ENCODE measurements around the gene MMUT. TPM values are rescaled to one million over a fixed set of nuclear protein-coding genes. Genes with fewer than 3 reads are reported as not detected.

Gene MMUT
- total RNA-seq (2022; extraction: Qiagen RNA extraction) = 4.7 to 7.7 TPM (median 5.8 TPM) in 5 replicates

DNA sequence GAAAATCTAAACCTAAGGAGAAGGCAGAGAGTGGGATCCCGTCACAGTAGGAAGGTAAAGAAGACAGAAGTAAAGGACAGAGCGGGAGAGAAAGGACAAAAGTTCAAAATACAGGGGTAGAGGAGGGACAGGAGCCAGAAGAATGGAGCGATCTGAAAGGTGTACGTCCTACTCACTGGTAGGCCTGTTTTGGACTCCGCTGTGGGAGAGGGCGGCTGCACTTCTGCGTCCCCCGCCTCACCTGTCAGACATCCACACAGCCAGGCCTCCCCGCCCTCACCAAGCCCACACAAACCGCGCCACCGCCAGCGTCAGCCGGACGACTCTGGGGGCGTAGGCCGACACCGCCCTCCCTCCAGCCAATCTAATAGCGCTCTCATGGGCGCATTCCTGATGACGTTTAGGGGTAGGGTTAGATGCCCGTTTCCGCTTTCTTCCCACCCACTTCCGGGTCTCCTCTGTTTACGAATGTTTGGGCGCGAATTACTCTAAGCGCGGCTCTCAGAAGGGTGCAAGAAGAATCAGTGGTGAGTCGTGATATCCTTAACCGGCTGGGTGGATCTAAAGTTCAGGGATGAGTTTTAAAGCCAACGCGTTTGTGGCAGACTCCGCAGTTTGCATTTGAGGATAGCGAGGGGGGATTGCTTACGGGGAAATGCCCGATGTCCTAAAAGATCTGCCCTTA is at the start of gene MMUT, which contains the start of gene CENPQ:
TSS of gene MMUT (minus strand) at position 327 of the 685 bp plus-strand sequence. CDS start 3,787 bp downstream, outside the sequence.
TSS of gene CENPQ (plus strand) at position 444 of the 685 bp plus-strand sequence. CDS start 6,807 bp downstream, outside the sequence.

DNA sequence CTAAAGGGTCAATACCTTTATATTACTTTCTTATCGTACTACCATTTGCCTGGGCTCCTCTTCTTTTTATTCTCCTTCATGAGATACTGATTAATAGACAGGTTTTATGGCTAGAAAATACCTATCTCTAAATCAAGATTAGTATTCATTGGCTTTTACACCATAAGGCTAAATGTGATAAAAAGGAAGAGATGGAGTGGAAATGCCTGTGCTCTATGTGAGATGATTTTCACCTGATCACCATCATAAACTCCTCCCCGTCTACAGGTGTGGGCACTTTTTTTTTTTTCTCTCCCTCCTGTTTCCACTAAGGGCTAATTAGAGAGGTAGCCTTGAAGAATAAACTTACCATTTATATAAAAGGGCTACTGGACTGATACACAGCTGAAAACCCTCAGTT is 36.6 kb upstream of the MMUT start, which contains the start of gene GLYATL3:
TSS of gene GLYATL3 (plus strand) at position 301 of the 400 bp plus-strand sequence. CDS start 12,068 bp downstream, outside the sequence.

Other genes starting within 250 kb of the MMUT start
- gene CENPQ, start 117 bp upstream of the MMUT start, total RNA-seq (2022; extraction: Qiagen RNA extraction) = 6.5 to 8.4 TPM (median 7.6 TPM) in 5 replicates
- not detected in 5 replicates for gene GLYATL3, start 36.7 kb upstream of the MMUT start, total RNA-seq (2022; extraction: Qiagen RNA extraction)
- 18.6 to 21.3 TPM (median 19.1 TPM) in 5 replicates for gene C6orf141, start 87.4 kb upstream of the MMUT start, total RNA-seq (2022; extraction: Qiagen RNA extraction)
- 0.06 to 0.10 TPM (median 0.07 TPM) in 3 of 5 replicates, not detected in the others for gene RHAG, start 173.6 kb upstream of the MMUT start, total RNA-seq (2022; extraction: Qiagen RNA extraction)

Data from A549 treated with CORT108297 at 1 μM for 4 hours (cell line).